ENCODE measurements around the gene ALOX5AP.

- TF ChIP-seq CTCF (IDR thresholded peaks at IDR 0.05; ENCODE audit: low read length) = no peak
- no peak for TF ChIP-seq EZH2 (optimal IDR thresholded peaks at IDR 0.05; ENCODE audit: low read depth, low read length)
These were observed 49.4 kb upstream of the ALOX5AP start for GRCh38 chr13:30685987-30686386.

Data from MM.1S (cell line).